Endodermal cell (in vitro differentiated cells): ENCODE measurements around the gene RPIA. TPM values are rescaled to one million over a fixed set of nuclear protein-coding genes. Genes with fewer than 3 reads are reported as not detected.

Experiments
- DNase-seq: peaks from one replicate; pipeline ENCODE4 v3.0.0-alpha.2; 2017
- H3K27ac ChIP-seq: 2 replicates; pipeline ENCODE4 v1.5.1; 2013; ENCODE audit warnings: mild to moderate bottlenecking, low read depth, low read length, moderate library complexity
- H3K27me3 ChIP-seq: 2 replicates; pipeline ENCODE4 v1.6.1; 2013; ENCODE audit warnings: mild to moderate bottlenecking, low read length, moderate library complexity; ENCODE audit not compliant: insufficient read depth, control insufficient read depth, poor library complexity, severe bottlenecking
- H3K36me3 ChIP-seq: 2 replicates; pipeline ENCODE4 v1.7.0; 2013; ENCODE audit warnings: mild to moderate bottlenecking, low read length, moderate library complexity; ENCODE audit not compliant: control insufficient read depth, insufficient read depth
- H3K4me1 ChIP-seq: one replicate; pipeline ENCODE4 v1.7.0; 2013; ENCODE audit warnings: low read length; ENCODE audit not compliant: control insufficient read depth, insufficient read depth
- H3K4me3 ChIP-seq: 2 replicates; pipeline ENCODE4 v1.5.1; 2013; ENCODE audit warnings: mild to moderate bottlenecking, low read length, moderate library complexity
- H3K9ac ChIP-seq: 2 replicates; pipeline ENCODE4 v1.6.1; 2013; ENCODE audit warnings: mild to moderate bottlenecking, low read length, moderate library complexity; ENCODE audit not compliant: poor library complexity, severe bottlenecking; ENCODE audit errors: extremely low read depth
- H3K9me3 ChIP-seq: 2 replicates; pipeline ENCODE4 v1.6.1; 2013; ENCODE audit warnings: mild to moderate bottlenecking, low read length, moderate library complexity; ENCODE audit not compliant: control insufficient read depth
- H3K27ac Mint-ChIP-seq: 2 replicates; pipeline ENCODE4 v1.8.0; 2020; ENCODE audit warnings: mixed read lengths
- H3K27me3 Mint-ChIP-seq: 2 replicates; pipeline ENCODE4 v1.8.0; 2021; ENCODE audit warnings: mild to moderate bottlenecking, mixed read lengths; ENCODE audit not compliant: insufficient read depth
- H3K36me3 Mint-ChIP-seq: 2 replicates; pipeline ENCODE4 v1.8.0; 2020; ENCODE audit warnings: low read depth, mixed read lengths
- H3K4me1 Mint-ChIP-seq: 2 replicates; pipeline ENCODE4 v1.8.0; 2020; ENCODE audit warnings: mixed read lengths
- H3K4me3 Mint-ChIP-seq: 2 replicates; pipeline ENCODE4 v1.8.0; 2020; ENCODE audit warnings: mild to moderate bottlenecking, moderate library complexity, mixed read lengths
- H3K9me3 Mint-ChIP-seq: 2 replicates; pipeline ENCODE4 v1.8.0; 2020; ENCODE audit warnings: mild to moderate bottlenecking, mixed read lengths
- CTCF ChIP-seq: fragments of 200-600 bp; sonication (generic); conservative IDR thresholded peaks from 2 replicates; pipeline ENCODE4 v1.5.0; 2021; ENCODE audit warnings: antibody characterized with exemption, mild to moderate bottlenecking
- WGBS, 2 experiments: methylation state at CpG; one replicate each; pipeline versions ENCODE4 v1.1.5 to v1.1.7; 2013; ENCODE audit warnings: missing lambda C conversion rate in 2 of 2, mixed read lengths in 1 of 2; ENCODE audit not compliant: insufficient coverage in 1 of 2, insufficient read length in 1 of 2; 5-methylcytosine and 5-hydroxymethylcytosine counted together
- total RNA-seq, 2 donors: library from RNA; stranded (reverse); fragmentation: NEBNext Ultra II Directional in 1 of 2; extraction: Animal tissue kit (Norgen Biotek cat#: 25700) in 1 of 2; gene quantifications; 2 replicates in 1 of 2; 3 replicates in 1 of 2; pipeline ENCODE4 v1.2.1, GENCODE V29; 2021

Gene RPIA
- total RNA-seq, 2 donors from 2014 or later = 16.2 to 26.0 TPM

- H3K36me3 Mint-ChIP-seq = peaks cover 55% of the 10 kb centered on the region
- WGBS, 2 experiments = 92% methylated on average over 1 to 3 of the region's 3 CpGs
- Histone ChIP-seq H3K27ac (no peak overlapping the region), H3K36me3 (peaks cover 54% of the 10 kb centered on the region), H3K9ac (no peak overlapping the region), H3K4me3 (peak overlapping the region; percentile 15), H3K27me3 (no peaks in the 10 kb centered on the region), H3K9me3 (peaks cover 26% of the 10 kb centered on the region), H3K4me1 (peaks cover 10% of the 10 kb centered on the region)
- peaks cover 19% of the 10 kb centered on the region for H3K9me3 Mint-ChIP-seq
- peaks cover 24% of the 10 kb centered on the region for H3K4me1 Mint-ChIP-seq
- TF ChIP-seq CTCF = no peak
- H3K27ac Mint-ChIP-seq = no peak overlapping the region
- no peak for DNase-seq
- H3K4me3 Mint-ChIP-seq = no peak overlapping the region
- H3K27me3 Mint-ChIP-seq = no peaks in the 10 kb centered on the region
Observed at GRCh38 chr2:88738271-88738670, 46.8 kb downstream of the RPIA start.

- peak; percentile 95 for TF ChIP-seq CTCF
- Histone ChIP-seq H3K9ac (no peak overlapping the region), H3K36me3 (peaks cover 72% of the 10 kb centered on the region), H3K4me3 (no peak overlapping the region), H3K27me3 (no peaks in the 10 kb centered on the region), H3K9me3 (peaks cover 44% of the 10 kb centered on the region), H3K4me1 (peaks cover 10% of the 10 kb centered on the region), H3K27ac (no peak overlapping the region)
- 54 to 100% methylated on average over 2 to 7 of the region's 7 CpGs for WGBS, 2 experiments
- no peak overlapping the region for H3K4me3 Mint-ChIP-seq
- peaks cover 73% of the 10 kb centered on the region for H3K36me3 Mint-ChIP-seq
- H3K4me1 Mint-ChIP-seq = peaks cover 24% of the 10 kb centered on the region
- peak; percentile 92 for DNase-seq
- no peak overlapping the region for H3K27ac Mint-ChIP-seq
- H3K27me3 Mint-ChIP-seq = no peaks in the 10 kb centered on the region
- peaks cover 34% of the 10 kb centered on the region for H3K9me3 Mint-ChIP-seq
Observed at GRCh38 chr2:88739985-88740600, 48.6 kb downstream of the RPIA start.

GRCh38 chr2:88746929-88747490, 55.5 kb downstream of the RPIA start:
- Histone ChIP-seq H3K36me3 (peaks cover 90% of the 10 kb centered on the region), H3K27ac (no peak overlapping the region), H3K9me3 (peaks cover 36% of the 10 kb centered on the region), H3K4me3 (no peak overlapping the region), H3K9ac (no peak overlapping the region), H3K27me3 (no peaks in the 10 kb centered on the region), H3K4me1 (no peaks in the 10 kb centered on the region)
- Mint-ChIP-seq H3K36me3 (peaks cover 84% of the 10 kb centered on the region), H3K27ac (peak overlapping the region; percentile 1), H3K9me3 (peaks cover 31% of the 10 kb centered on the region), H3K4me1 (peaks cover under 1% of the 10 kb centered on the region), H3K27me3 (no peaks in the 10 kb centered on the region), H3K4me3 (no peak overlapping the region)
- no peak for TF ChIP-seq CTCF
- 96 to 100% methylated on average over 3 to 6 of the region's 6 CpGs for WGBS, 2 experiments
- no peak for DNase-seq
